CD14-positive monocyte (primary cell): Measurements from ENCODE around the gene IMMP2L. TPM values are rescaled to one million over a fixed set of nuclear protein-coding genes. Genes with fewer than 3 reads are reported as not detected.
A peak's percentile ranks its signal among the peaks of the same experiment; 100 is the strongest.

ENCODE experiments used
- DNase-seq, 3 donors: peaks; one replicate each; pipeline ENCODE4 v3.0.0-alpha.2; 2011 to 2022
- H2AFZ ChIP-seq: 2 replicates; pipeline ENCODE4 v1.6.0; 2012; ENCODE audit warnings: mild to moderate bottlenecking, low read depth, low read length, inconsistent platforms; ENCODE audit not compliant: insufficient read depth, poor library complexity, severe bottlenecking
- H3K27ac ChIP-seq, 2 donors: 1 replicate in 1 of 2; 2 replicates in 1 of 2; pipeline ENCODE4 v1.5.1; 2012 to 2013; ENCODE audit warnings: low read length in 2 of 2, control low read depth in 1 of 2, inconsistent platforms in 1 of 2, low read depth in 1 of 2, mild to moderate bottlenecking in 1 of 2
- H3K27me3 ChIP-seq, 2 donors: one replicate each; pipeline versions ENCODE4 v1.6.0 to v1.6.1; 2011 to 2013; ENCODE audit warnings: low read length in 2 of 2; ENCODE audit not compliant: control insufficient read depth in 2 of 2, insufficient read depth in 2 of 2
- H3K36me3 ChIP-seq, 2 donors: replicated peaks in 1 of 2; 1 replicate in 1 of 2; 2 replicates in 1 of 2; pipeline versions ENCODE4 v1.5.1 to v1.6.1; 2012 to 2013; ENCODE audit warnings: low read length in 2 of 2, control low read depth in 1 of 2, inconsistent platforms in 1 of 2, mild to moderate bottlenecking in 1 of 2; ENCODE audit not compliant: insufficient read depth in 2 of 2, control insufficient read depth in 1 of 2
- H3K4me1 ChIP-seq, 2 donors: 1 replicate in 1 of 2; 2 replicates in 1 of 2; pipeline versions ENCODE4 v1.5.1 to v1.6.1; 2012 to 2013; ENCODE audit warnings: low read length in 2 of 2, control low read depth in 1 of 2, inconsistent platforms in 1 of 2, mild to moderate bottlenecking in 1 of 2, moderate library complexity in 1 of 2; ENCODE audit not compliant: insufficient read depth in 2 of 2, control insufficient read depth in 1 of 2
- H3K4me2 ChIP-seq: replicated peaks from 2 replicates; pipeline ENCODE3; 2012; ENCODE audit warnings: low read length, moderate library complexity, mild to moderate bottlenecking; ENCODE audit not compliant: poor library complexity, severe bottlenecking; ENCODE audit errors: extremely low read depth
- H3K4me3 ChIP-seq, 3 experiments: fragments of 200-600 bp in 1 of 3; sonication (generic) in 1 of 3; replicated peaks in 1 of 3; 1 replicate in 2 of 3; 2 replicates in 1 of 3; pipeline ENCODE4 v1.5.1; 2011 to 2013; ENCODE audit warnings: low read length in 3 of 3, mild to moderate bottlenecking in 3 of 3, control low read depth in 2 of 3, low read depth in 2 of 3, inconsistent platforms in 1 of 3, moderate library complexity in 1 of 3
- H3K79me2 ChIP-seq: 2 replicates; pipeline ENCODE4 v1.6.0; 2012; ENCODE audit warnings: mild to moderate bottlenecking, control low read depth, inconsistent platforms, low read length, moderate library complexity; ENCODE audit not compliant: insufficient read depth
- H3K9ac ChIP-seq: 2 replicates; pipeline ENCODE4 v1.6.0; 2017; ENCODE audit warnings: low read length, mild to moderate bottlenecking; ENCODE audit not compliant: insufficient read depth, poor library complexity, severe bottlenecking
- H3K9me3 ChIP-seq, 2 donors: replicated peaks in 1 of 2; 1 replicate in 1 of 2; 2 replicates in 1 of 2; pipeline versions ENCODE4 v1.5.1 to v1.6.1; 2012 to 2013; ENCODE audit warnings: low read length in 2 of 2, control low read depth in 1 of 2; ENCODE audit not compliant: control insufficient read depth in 1 of 2, insufficient read depth in 1 of 2
- H4K20me1 ChIP-seq: 2 replicates; pipeline ENCODE4 v1.6.0; 2012; ENCODE audit warnings: mild to moderate bottlenecking, low read length, control low read depth, moderate library complexity; ENCODE audit not compliant: insufficient read depth
- H3K27ac Mint-ChIP-seq, 7 donors: one replicate each; pipeline ENCODE4 v1.8.0; 2020; ENCODE audit warnings: mild to moderate bottlenecking in 7 of 7, mixed read lengths in 7 of 7, moderate library complexity in 6 of 7, inconsistent platforms in 2 of 7
- H3K27me3 Mint-ChIP-seq, 3 donors: one replicate each; pipeline ENCODE4 v1.8.0; 2021 to 2022; ENCODE audit warnings: low read depth in 3 of 3, mild to moderate bottlenecking in 3 of 3, mixed read lengths in 3 of 3, moderate library complexity in 3 of 3, inconsistent platforms in 1 of 3
- H3K36me3 Mint-ChIP-seq, 2 donors: one replicate each; pipeline ENCODE4 v1.8.0; 2020; ENCODE audit warnings: mixed read lengths in 2 of 2, inconsistent platforms in 1 of 2, mild to moderate bottlenecking in 1 of 2
- H3K4me1 Mint-ChIP-seq: one replicate; pipeline ENCODE4 v1.8.0; 2020; ENCODE audit warnings: mild to moderate bottlenecking, mixed read lengths
- H3K4me3 Mint-ChIP-seq, 2 donors: one replicate each; pipeline ENCODE4 v1.8.0; 2020; ENCODE audit warnings: mild to moderate bottlenecking in 2 of 2, mixed read lengths in 2 of 2, moderate library complexity in 1 of 2
- H3K9me3 Mint-ChIP-seq, 7 donors: one replicate each; pipeline ENCODE4 v1.8.0; 2020 to 2022; ENCODE audit warnings: mixed read lengths in 7 of 7, mild to moderate bottlenecking in 6 of 7, moderate library complexity in 6 of 7, inconsistent platforms in 2 of 7
- CTCF ChIP-seq: fragments of 200-600 bp; IDR thresholded peaks from one replicate; pipeline ENCODE4 v1.8.0; 2022; ENCODE audit warnings: antibody characterized with exemption, mild to moderate bottlenecking
- WGBS: methylation state at CpG from one replicate; pipeline ENCODE4 v1.1.5; 2013; ENCODE audit warnings: missing lambda C conversion rate; ENCODE audit not compliant: insufficient coverage; 5-methylcytosine and 5-hydroxymethylcytosine counted together
- intact Hi-C, 2 donors: fragments of 100-400 bp; cut with micrococcal nuclease; formaldehyde crosslinking; loops; one replicate each; pipeline versions ENCODE4 v1.15.0 to v1.15.1; 2023
- polyA plus RNA-seq, 3 donors: library from polyadenylated mRNA; depleted of rRNA in 1 of 3; unstranded in 2 of 3; stranded (reverse) in 1 of 3; fragments of 300-500 nt in 2 of 3; fragments of >200 nt in 1 of 3; fragmentation: Illumina TruSeq in 2 of 3; gene quantifications; 1 replicate in 2 of 3; 2 replicates in 1 of 3; pipeline ENCODE4 v1.2.3, GENCODE V29; 2012 to 2021

The IMMP2L gene
- polyA plus RNA-seq, 3 donors = 1.9 to 6.4 (median 6.2) TPM

DNA sequence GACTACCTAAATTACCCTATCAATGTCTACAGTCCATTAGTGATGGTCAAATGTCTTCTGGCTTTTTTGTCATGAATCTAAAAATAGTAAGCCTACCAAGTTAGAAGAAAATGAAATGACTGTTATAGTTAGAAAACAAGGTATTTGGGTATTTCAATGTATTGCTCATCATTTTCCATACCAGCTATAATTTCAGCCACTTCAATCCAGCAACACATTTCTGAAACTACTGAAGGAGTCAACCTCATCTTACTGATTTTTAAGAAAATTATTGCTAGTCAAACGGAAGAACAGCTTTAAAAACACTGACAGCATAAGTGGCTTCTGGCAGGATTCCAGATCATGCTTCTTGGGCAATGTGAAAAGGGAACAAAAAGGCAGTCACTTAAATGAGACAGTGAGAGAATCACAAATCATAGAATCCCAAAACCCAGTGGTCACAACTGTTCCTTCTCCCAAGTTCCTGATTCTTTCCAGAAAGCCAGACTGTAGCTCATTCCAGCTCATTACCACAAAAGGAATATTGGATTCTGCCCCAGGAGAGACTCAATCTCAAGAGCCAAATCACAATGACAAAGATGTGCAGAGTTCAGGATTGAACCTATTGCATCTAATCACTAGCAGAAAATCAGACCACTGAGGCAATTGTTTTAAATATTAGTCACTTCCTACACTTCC is 532.6 kb downstream of the IMMP2L start:
- Mint-ChIP-seq H3K27ac (peak overlapping the region in 3 of 7 donors; percentile 6 to 10 (median 10)), H3K4me3 (no peak overlapping the region)
- peaks cover 0 to 6% of the 10 kb centered on the region in 2 donors for H3K4me1 ChIP-seq

GRCh38 chr7:111029141-111029572 is 533.1 kb downstream of the IMMP2L start:
- H3K9ac ChIP-seq = no peak overlapping the region
- WGBS = no CpG with 5 or more reads among the region's 1 CpG
- peaks cover 0 to 6% of the 10 kb centered on the region in 2 donors for H3K4me1 ChIP-seq
- H2AFZ ChIP-seq = no peak overlapping the region
- no peak for TF ChIP-seq CTCF
- no peaks in the 10 kb centered on the region for H3K36me3 Mint-ChIP-seq
- no peaks in the 10 kb centered on the region for H3K36me3 ChIP-seq
- no peak overlapping the region for H3K4me3 ChIP-seq
- peaks cover 0 to 2% (median 0%) of the 10 kb centered on the region in 3 donors for H3K27me3 Mint-ChIP-seq
- no peak overlapping the region for H3K27ac ChIP-seq
- no peaks in the 10 kb centered on the region for H3K9me3 Mint-ChIP-seq
- H3K4me2 ChIP-seq = no peak overlapping the region
- H3K27ac Mint-ChIP-seq = peak overlapping the region in 1 of 7 donors; percentile 2
- DNase-seq = no peak
- no peaks in the 10 kb centered on the region for H3K79me2 ChIP-seq
- H3K27me3 ChIP-seq = no peaks in the 10 kb centered on the region
- H3K4me1 Mint-ChIP-seq = peaks cover 9% of the 10 kb centered on the region
- intact Hi-C loops = no loop called here
- no peaks in the 10 kb centered on the region for H4K20me1 ChIP-seq
- no peak overlapping the region for H3K4me3 Mint-ChIP-seq
- H3K9me3 ChIP-seq = no peaks in the 10 kb centered on the region

More for the DNA sequence above, 532.6 kb downstream of the IMMP2L start:
- Histone ChIP-seq H3K4me3 (no peak overlapping the region), H3K9ac (no peak overlapping the region), H3K4me2 (no peak overlapping the region), H3K9me3 (no peaks in the 10 kb centered on the region), H2AFZ (no peak overlapping the region), H3K79me2 (no peaks in the 10 kb centered on the region), H3K27ac (no peak overlapping the region), H3K36me3 (no peaks in the 10 kb centered on the region), H3K27me3 (no peaks in the 10 kb centered on the region), H4K20me1 (no peaks in the 10 kb centered on the region)
- peak; percentile 12 to 32 (median 32) for DNase-seq
- Mint-ChIP-seq H3K4me1 (peaks cover 9% of the 10 kb centered on the region), H3K27me3 (no peaks in the 10 kb centered on the region), H3K9me3 (no peaks in the 10 kb centered on the region), H3K36me3 (no peaks in the 10 kb centered on the region)
- no peak for TF ChIP-seq CTCF
- intact Hi-C loops = no loop called here
- WGBS = 0% methylated on average over 1 of the region's 1 CpG
